HepG2 (cell line): Measurements from ENCODE around the gene TXN2. TPM values are rescaled to one million over a fixed set of nuclear protein-coding genes. Genes with fewer than 3 reads are reported as not detected.

Experiments
- ISX ChIP-seq: sonication (generic); formaldehyde crosslinking; conservative IDR thresholded peaks from 2 replicates; pipeline ENCODE4 v1.5.0; 2020; ENCODE audit warnings: missing genetic modification reagents
- MYNN ChIP-seq: sonication (generic); formaldehyde crosslinking; IDR thresholded peaks from 2 replicates; pipeline ENCODE4 v1.4.0; 2020; ENCODE audit warnings: mild to moderate bottlenecking, low read depth, missing genetic modification reagents
- NCOR1 ChIP-seq: fragments of 200-600 bp; sonication (generic); IDR thresholded peaks from 2 replicates; pipeline ENCODE4 v1.7.0; 2017; ENCODE audit warnings: antibody characterized with exemption, low read length, borderline replicate concordance
- ONECUT2 ChIP-seq: sonication (generic); formaldehyde crosslinking; IDR thresholded peaks from 2 replicates; pipeline ENCODE4 v1.4.0; 2020; ENCODE audit warnings: missing genetic modification reagents
- RCOR2 ChIP-seq: IDR thresholded peaks from 2 replicates; pipeline ENCODE4 v1.6.1; 2016; ENCODE audit warnings: missing biosample characterization, missing genetic modification reagents
- SMYD3 ChIP-seq: sonication (generic); formaldehyde crosslinking; IDR thresholded peaks from 2 replicates; pipeline ENCODE4 v1.8.1; 2023; ENCODE audit warnings: mild to moderate bottlenecking, missing genetic modification reagents
- TBX2 ChIP-seq: sonication (generic); formaldehyde crosslinking; IDR thresholded peaks from 2 replicates; pipeline ENCODE4 v1.5.0; 2020; ENCODE audit warnings: missing genetic modification reagents, mild to moderate bottlenecking, borderline replicate concordance
- TEAD2 ChIP-seq: sonication (generic); formaldehyde crosslinking; IDR thresholded peaks from 2 replicates; pipeline ENCODE4 v1.9.0; 2021; ENCODE audit warnings: missing genetic modification reagents
- ZFP1 ChIP-seq: IDR thresholded peaks from 2 replicates; pipeline ENCODE4 v1.6.1; 2016
- ZNF382 ChIP-seq: sonication (generic); formaldehyde crosslinking; IDR thresholded peaks from 2 replicates; pipeline ENCODE4 v1.5.0; 2020; ENCODE audit warnings: missing genetic modification reagents, mild to moderate bottlenecking, borderline replicate concordance
- polyA plus RNA-seq, 8 experiments: library from polyadenylated mRNA; depleted of rRNA in 3 of 8; stranded (reverse) in 7 of 8; unstranded in 1 of 8; fragments of >200 nt; fragmentation: Illumina TruSeq in 4 of 8; extraction: Trizol in 4 of 8; gene quantifications; 2 replicates each; pipeline versions ENCODE4 v1.2.1 to v1.2.3, GENCODE V29; 2011 to 2016; ENCODE audit warnings: low read depth in 4 of 8, missing spikeins in 1 of 8, mixed read lengths in 1 of 8; ENCODE audit not compliant: insufficient read depth in 1 of 8
- total RNA-seq, 5 experiments: library from RNA; depleted of rRNA; stranded (reverse); fragments of >200 nt; fragmentation: Illumina TruSeq; extraction: Trizol; gene quantifications; 2 replicates each; pipeline ENCODE4 v1.2.3, GENCODE V29; 2016; ENCODE audit warnings: low read depth in 1 of 5
- TF ChIP-seq, protein P1 (sequence below): sonication (generic); formaldehyde crosslinking; IDR thresholded peaks from 2 replicates; pipeline ENCODE4 v1.4.0; 2020; ENCODE audit warnings: mild to moderate bottlenecking, missing genetic modification reagents
- TF ChIP-seq, protein P2 (sequence below): sonication (generic); formaldehyde crosslinking; IDR thresholded peaks from 2 replicates; pipeline ENCODE4 v1.5.0; 2020; ENCODE audit warnings: mild to moderate bottlenecking, missing genetic modification reagents, borderline replicate concordance

TXN2 gene
- total and polyA plus RNA-seq, 2 of the 13 experiments (the other 11 are each of a cell fraction or from before 2014, with no cell fraction given) = 41.4 to 109 TPM

DNA sequence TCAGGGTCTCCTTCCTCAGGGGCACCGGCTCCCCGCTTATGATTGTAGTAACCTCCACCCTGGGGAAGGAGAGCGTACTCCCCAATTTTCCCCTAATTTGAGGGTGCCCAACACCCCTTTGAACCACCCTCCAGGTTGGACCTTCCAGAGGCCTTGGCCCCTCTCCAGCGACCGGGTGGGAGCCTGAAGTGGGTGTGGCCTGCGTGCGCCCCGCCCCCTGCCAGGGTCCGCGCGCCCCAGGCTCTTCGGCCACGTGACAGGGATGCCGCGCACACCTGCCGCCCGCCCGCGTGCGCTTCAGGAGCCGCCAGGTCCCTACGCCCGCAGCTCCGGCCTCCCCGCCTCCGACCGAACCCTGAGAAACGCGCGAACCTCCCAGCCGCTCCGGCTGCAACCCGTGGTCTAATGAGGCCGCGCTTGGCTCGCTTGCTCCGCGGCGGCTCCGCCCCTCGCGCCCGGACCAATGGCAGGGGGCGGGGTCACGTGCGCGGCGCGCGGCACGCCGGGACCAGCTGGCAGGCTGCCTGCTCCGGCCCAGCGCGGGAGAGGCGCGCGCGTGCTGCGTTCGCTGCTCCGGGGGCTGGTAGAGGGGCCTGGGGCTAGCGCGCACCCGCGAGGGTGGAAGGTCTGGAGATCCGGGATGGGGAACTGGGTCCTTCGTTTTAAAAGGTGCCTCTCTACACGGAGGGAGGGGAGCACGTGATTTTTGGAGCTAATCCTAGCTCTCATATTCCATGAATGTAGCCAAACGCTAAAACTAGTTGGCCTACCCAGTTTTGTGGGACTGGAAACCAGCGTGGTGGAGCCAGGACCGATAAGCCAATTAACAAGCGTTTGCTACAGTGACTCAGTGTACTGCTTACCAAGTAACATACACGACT lies 25.4 kb upstream of the TXN2 start, which contains the start of gene FOXRED2 (continued):
- TF ChIP-seq, protein P1, sequence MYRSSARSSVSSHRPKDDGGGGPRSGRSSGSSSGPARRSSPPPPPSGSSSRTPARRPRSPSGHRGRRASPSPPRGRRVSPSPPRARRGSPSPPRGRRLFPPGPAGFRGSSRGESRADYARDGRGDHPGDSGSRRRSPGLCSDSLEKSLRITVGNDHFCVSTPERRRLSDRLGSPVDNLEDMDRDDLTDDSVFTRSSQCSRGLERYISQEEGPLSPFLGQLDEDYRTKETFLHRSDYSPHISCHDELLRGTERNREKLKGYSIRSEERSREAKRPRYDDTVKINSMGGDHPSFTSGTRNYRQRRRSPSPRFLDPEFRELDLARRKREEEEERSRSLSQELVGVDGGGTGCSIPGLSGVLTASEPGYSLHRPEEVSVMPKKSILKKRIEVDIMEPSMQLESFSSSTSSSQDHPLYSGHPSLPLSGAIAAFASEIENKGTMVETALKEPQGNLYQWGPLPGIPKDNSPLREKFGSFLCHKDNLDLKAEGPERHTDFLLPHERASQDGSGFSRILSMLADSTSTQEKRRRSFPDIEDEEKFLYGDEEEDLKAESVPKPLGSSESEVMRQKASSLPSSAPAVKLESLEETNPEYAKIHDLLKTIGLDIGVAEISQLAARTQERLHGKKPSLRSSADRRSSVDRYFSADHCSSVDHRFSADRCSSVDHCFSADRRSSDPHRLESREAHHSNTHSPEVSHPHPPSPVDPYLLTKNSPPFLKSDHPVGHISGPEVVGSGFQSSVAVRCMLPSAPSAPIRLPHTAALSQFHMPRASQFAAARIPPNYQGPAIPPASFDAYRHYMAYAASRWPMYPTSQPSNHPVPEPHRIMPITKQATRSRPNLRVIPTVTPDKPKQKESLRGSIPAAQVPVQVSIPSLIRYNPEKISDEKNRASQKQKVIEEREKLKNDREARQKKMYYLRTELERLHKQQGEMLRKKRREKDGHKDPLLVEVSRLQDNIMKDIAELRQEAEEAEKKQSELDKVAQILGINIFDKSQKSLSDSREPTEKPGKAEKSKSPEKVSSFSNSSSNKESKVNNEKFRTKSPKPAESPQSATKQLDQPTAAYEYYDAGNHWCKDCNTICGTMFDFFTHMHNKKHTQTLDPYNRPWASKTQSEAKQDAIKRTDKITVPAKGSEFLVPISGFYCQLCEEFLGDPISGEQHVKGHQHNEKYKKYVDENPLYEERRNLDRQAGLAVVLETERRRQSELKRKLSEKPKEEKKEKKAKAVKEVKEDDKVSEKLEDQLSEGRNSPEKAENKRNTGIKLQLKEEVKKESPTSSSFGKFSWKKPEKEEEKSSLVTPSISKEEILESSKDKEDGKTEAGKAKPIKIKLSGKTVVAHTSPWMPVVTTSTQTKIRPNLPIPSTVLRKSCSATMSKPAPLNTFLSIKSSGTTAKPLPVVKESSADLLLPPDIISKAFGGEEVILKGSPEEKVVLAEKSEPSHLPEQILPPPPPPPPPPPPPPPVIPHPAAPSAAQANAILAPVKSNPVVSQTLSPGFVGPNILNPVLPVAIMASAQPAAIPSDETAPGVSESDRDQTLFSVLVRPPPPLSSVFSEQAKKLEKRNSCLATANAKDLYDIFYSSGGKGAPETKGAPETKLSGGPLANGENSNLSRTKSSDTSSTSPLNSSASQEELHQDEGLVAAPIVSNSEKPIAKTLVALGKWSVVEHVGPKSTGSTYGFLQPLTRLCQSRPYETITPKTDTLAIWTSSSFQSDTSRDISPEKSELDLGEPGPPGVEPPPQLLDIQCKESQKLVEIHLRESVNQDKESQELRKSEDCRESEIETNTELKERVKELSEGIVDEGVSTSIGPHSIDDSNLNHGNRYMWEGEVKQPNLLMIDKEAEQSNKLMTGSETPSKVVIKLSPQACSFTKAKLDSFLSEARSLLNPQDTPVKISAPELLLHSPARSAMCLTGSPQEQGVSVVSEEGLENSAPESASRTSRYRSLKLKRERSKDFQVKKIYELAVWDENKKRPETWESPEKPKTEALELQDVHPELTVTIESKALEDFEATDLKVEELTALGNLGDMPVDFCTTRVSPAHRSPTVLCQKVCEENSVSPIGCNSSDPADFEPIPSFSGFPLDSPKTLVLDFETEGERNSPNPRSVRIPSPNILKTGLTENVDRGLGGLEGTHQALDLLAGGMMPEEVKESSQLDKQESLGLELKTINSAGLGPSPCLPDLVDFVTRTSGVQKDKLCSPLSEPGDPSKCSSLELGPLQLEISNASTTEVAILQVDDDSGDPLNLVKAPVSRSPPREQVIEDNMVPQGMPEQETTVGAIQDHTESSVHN = 0 out of 2 replicates have a peak, but pooled peaks have one; percentile 27
- TF ChIP-seq, protein P2, sequence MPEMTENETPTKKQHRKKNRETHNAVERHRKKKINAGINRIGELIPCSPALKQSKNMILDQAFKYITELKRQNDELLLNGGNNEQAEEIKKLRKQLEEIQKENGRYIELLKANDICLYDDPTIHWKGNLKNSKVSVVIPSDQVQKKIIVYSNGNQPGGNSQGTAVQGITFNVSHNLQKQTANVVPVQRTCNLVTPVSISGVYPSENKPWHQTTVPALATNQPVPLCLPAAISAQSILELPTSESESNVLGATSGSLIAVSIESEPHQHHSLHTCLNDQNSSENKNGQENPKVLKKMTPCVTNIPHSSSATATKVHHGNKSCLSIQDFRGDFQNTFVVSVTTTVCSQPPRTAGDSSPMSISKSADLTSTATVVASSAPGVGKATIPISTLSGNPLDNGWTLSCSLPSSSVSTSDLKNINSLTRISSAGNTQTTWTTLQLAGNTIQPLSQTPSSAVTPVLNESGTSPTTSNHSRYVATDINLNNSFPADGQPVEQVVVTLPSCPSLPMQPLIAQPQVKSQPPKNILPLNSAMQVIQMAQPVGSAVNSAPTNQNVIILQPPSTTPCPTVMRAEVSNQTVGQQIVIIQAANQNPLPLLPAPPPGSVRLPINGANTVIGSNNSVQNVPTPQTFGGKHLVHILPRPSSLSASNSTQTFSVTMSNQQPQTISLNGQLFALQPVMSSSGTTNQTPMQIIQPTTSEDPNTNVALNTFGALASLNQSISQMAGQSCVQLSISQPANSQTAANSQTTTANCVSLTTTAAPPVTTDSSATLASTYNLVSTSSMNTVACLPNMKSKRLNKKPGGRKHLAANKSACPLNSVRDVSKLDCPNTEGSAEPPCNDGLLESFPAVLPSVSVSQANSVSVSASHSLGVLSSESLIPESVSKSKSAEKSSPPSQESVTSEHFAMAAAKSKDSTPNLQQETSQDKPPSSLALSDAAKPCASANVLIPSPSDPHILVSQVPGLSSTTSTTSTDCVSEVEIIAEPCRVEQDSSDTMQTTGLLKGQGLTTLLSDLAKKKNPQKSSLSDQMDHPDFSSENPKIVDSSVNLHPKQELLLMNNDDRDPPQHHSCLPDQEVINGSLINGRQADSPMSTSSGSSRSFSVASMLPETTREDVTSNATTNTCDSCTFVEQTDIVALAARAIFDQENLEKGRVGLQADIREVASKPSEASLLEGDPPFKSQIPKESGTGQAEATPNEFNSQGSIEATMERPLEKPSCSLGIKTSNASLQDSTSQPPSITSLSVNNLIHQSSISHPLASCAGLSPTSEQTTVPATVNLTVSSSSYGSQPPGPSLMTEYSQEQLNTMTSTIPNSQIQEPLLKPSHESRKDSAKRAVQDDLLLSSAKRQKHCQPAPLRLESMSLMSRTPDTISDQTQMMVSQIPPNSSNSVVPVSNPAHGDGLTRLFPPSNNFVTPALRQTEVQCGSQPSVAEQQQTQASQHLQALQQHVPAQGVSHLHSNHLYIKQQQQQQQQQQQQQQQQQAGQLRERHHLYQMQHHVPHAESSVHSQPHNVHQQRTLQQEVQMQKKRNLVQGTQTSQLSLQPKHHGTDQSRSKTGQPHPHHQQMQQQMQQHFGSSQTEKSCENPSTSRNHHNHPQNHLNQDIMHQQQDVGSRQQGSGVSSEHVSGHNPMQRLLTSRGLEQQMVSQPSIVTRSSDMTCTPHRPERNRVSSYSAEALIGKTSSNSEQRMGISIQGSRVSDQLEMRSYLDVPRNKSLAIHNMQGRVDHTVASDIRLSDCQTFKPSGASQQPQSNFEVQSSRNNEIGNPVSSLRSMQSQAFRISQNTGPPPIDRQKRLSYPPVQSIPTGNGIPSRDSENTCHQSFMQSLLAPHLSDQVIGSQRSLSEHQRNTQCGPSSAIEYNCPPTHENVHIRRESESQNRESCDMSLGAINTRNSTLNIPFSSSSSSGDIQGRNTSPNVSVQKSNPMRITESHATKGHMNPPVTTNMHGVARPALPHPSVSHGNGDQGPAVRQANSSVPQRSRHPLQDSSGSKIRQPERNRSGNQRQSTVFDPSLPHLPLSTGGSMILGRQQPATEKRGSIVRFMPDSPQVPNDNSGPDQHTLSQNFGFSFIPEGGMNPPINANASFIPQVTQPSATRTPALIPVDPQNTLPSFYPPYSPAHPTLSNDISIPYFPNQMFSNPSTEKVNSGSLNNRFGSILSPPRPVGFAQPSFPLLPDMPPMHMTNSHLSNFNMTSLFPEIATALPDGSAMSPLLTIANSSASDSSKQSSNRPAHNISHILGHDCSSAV (CRISPR knock-in tag) = 0 out of 2 replicates have a peak, but pooled peaks have one; percentile 66
- no peak; the same call in 1 of the 2 replicates for TF ChIP-seq ZFP1 (CRISPR knock-in tag)
- no peak; the same call in 1 of the 2 replicates for TF ChIP-seq SMYD3 (CRISPR knock-in tag)
- no peak for TF ChIP-seq MYNN (CRISPR knock-in tag)
- TF ChIP-seq TEAD2 (CRISPR knock-in tag) = peak; percentile 82; the same call in 1 of the 2 replicates
- peak; percentile 93 for TF ChIP-seq TBX2 (CRISPR knock-in tag)
- TF ChIP-seq ONECUT2 = peak; percentile 31; the same call in 1 of the 2 replicates
- TF ChIP-seq ISX (CRISPR knock-in tag) = peak; percentile 91
- no peak for TF ChIP-seq RCOR2 (CRISPR knock-in tag)
- TF ChIP-seq ZNF382 = no peak
- no peak; the same call in 1 of the 2 replicates for TF ChIP-seq NCOR1
